NCI-H2227 treated with DMSO at 0.1 percent for 48 hours (cell line): ENCODE results near the gene DOK4.
A peak's percentile ranks its signal among the peaks of the same experiment; 100 is the strongest.

Source experiments
- DNase-seq: peaks from one replicate; lab custom pipeline; 2025; lab: John Stamatoyannopoulos, UW

The DOK4 gene

GRCh38 chr16:57485916-57486857 lies at the start of gene DOK4:
TSS of gene DOK4 (minus strand) at chr16:57486493. CDS start at chr16:57479507, 6,986 bp downstream.
- peak; percentile 42 for DNase-seq

GRCh38 chr16:57535680-57536305 lies 49.5 kb upstream of the DOK4 start:
- peak; percentile 36 for DNase-seq

GRCh38 chr16:57534881-57535658 lies 48.8 kb upstream of the DOK4 start:
- no peak for DNase-seq

GRCh38 chr16:57534337-57534880 lies 48.1 kb upstream of the DOK4 start:
- no peak for DNase-seq

GRCh38 chr16:57533431-57534336 lies 47.4 kb upstream of the DOK4 start:
- DNase-seq = no peak

- DNase-seq = no peak
Measured at GRCh38 chr16:57532266-57532625, 46.0 kb upstream of the DOK4 start.

- DNase-seq = no peak
Measured at GRCh38 chr16:57531635-57532265, 45.5 kb upstream of the DOK4 start.

- DNase-seq = no peak
Measured at GRCh38 chr16:57531253-57531575, 44.9 kb upstream of the DOK4 start.

GRCh38 chr16:57530522-57531252 lies 44.4 kb upstream of the DOK4 start:
- no peak for DNase-seq

- DNase-seq = no peak
Measured at GRCh38 chr16:57530104-57530521, 43.8 kb upstream of the DOK4 start.

- no peak for DNase-seq
Measured at GRCh38 chr16:57529391-57530103, 43.3 kb upstream of the DOK4 start.

- no peak for DNase-seq
Measured at GRCh38 chr16:57528499-57529390, 42.5 kb upstream of the DOK4 start.

GRCh38 chr16:57527610-57528360 lies 41.5 kb upstream of the DOK4 start:
- no peak for DNase-seq

- DNase-seq = no peak
Measured at GRCh38 chr16:57527027-57527426, 40.7 kb upstream of the DOK4 start.

GRCh38 chr16:57526498-57526897 lies 40.2 kb upstream of the DOK4 start:
- no peak for DNase-seq

GRCh38 chr16:57525761-57526160 lies 39.5 kb upstream of the DOK4 start:
- DNase-seq = no peak

GRCh38 chr16:57522960-57523359 lies 36.7 kb upstream of the DOK4 start:
- DNase-seq = no peak
